SKM-1 (cell line): ENCODE measurements around the gene STAG2.
A peak's percentile ranks its signal among the peaks of the same experiment; 100 is the strongest.
"Not testable (repeated sequence)": the region's sequence is repeated elsewhere in the genome, so short reads cannot be mapped to it uniquely, and the experiment has no call there.

Experiments
- DNase-seq: peaks from one replicate; lab custom pipeline; 2025; ENCODE audit not compliant: unreplicated experiment; lab: John Stamatoyannopoulos, UW

The STAG2 gene

GRCh38 chrX:124030520-124030919, 69.0 kb downstream of the STAG2 start:
- no peak for DNase-seq

DNA sequence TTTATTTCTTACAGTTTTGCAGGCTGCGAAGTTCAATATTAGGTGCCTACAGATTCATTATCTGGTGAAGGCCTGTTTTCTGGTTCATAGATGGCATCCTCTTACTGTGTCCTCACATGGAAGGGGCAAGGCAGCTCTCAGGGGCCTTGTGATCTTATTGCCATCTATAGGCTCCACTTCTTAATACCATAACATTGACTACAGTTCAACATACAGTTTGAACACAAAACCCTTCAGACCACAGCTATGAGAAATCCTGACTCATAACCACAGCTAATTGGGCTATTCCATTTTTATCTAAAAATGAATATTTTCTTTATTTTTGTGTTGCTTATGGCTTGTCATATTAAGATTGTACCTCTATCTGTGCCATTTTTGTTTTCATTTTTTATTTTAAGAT, 72.3 kb downstream of the STAG2 start:
- no peak for DNase-seq

GRCh38 chrX:124035657-124036056, 74.2 kb downstream of the STAG2 start:
- DNase-seq, result no peak

DNA sequence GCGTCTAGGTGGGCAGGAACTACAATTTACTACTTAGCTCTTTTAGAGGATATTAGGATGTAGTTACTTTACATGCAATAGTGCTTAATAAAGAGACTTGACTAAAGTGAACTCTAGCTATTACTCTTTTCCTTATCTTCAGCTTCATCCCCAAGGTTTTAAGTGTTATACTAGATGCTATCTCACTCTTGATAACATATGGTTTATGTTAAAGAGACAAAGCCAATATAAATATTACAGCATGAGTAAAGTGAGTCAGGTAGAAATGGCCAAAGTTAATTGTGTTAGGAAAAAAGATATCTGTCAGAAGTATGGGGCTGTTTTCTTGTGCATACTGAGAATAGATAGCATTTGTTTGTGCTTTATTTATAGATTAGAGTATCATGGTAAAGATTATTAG, 80.5 kb downstream of the STAG2 start:
- DNase-seq, result no peak

GRCh38 chrX:124045109-124045508, 83.6 kb downstream of the STAG2 start:
- no peak for DNase-seq

GRCh38 chrX:124084417-124084816, 122.9 kb downstream of the STAG2 start:
- DNase-seq, result not testable (repeated sequence)

- DNase-seq, result no peak
These were observed 123.6 kb downstream of the STAG2 start for GRCh38 chrX:124085063-124085462.

DNA sequence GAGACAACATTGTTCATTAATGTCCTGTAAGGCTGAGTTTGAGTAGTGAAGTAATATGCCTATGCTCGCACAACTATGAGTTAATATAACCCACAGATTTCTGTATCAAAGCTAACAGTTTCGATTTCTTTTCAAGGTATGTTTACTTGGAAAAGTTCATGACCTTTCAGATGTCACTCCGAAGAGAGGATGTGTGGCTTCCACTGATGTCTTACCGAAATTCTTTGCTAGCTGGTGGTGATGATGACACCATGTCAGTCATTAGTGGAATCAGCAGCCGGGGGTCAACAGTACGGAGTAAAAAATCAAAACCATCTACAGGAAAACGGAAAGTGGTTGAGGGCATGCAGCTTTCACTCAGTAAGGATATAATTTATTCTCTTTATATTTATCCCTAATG, 124.9 kb downstream of the STAG2 start:
- DNase-seq, result no peak

DNA sequence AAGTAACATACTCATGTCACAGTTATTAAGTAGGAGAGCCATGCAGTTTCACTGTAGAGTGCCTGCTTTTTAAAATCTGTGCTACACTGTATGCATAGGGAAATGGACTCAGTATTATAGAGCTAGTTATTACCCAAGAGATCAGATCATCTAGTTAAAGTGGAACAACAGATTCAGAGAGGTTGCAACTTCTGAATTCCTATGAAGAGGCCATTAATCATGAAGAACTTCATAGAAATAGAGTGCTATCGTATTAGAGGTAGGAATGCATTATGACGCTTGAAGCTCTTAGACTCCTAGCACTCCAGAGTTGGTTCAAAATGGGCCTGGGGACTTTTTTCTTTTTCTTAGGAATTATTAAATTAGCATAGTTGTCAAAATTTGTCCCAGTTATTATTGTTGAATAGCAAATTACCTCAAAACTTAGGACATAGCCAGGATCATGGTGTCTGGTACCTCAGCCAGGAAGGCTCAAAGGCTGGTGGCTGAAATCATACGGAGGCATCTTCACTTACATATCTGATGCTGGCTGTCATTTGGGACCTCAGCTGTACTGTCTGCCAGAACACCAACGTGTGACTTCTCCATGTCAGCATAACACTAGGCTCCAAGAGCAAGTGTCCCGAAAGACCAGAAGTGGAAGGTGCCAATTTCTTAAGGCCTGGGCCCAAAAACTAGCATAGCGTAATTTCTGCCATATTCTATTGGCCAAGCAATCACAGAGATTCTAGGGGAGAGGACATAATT, 125.7 kb downstream of the STAG2 start:
- no peak for DNase-seq

DNA sequence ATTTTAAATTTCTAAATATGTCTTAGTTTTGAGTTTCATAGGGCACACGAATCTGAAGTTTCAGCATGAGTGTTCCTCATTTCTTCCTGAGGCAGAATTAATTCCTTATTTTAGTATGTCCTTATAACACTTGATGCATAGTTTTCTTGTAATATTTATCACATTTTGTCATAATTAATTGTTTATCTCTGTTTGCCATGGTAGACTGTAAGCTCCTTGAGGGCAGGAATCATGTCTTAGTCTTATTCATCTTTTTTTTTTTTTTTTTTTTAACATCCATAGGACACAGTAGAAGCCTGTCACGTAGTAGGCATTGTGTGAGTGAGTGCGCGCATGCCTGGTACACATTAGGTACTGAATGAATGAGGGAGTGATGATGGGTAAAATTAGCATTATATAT, 131.7 kb downstream of the STAG2 start:
- no peak for DNase-seq

GRCh38 chrX:124097116-124097515, 135.6 kb downstream of the STAG2 start:
- no peak for DNase-seq

- peak; percentile 4 for DNase-seq
These were observed 136.6 kb downstream of the STAG2 start for GRCh38 chrX:124098089-124098488.

DNA sequence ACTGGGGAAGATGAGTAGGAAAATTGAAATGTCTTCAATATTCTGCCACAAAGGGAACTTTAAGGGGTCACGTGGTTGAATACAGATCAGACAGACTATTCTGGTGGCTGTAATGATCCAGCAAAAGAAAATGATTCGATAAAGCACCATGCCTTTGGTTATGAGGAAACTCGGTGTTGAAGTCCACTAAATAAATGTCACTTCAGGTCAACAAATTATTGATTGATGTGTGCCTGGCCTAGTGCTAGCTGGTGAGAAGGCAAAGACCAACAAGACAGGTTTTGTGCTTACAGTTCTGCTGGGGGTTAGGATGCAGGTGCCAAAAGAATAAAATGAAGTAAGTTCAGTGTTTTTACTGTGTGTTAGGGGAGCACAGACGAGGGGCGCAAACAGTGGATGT, 142.5 kb downstream of the STAG2 start:
- no peak for DNase-seq

- not testable (repeated sequence) for DNase-seq
These were observed 143.0 kb downstream of the STAG2 start for GRCh38 chrX:124104512-124104911.

GRCh38 chrX:124113621-124114600, 152.4 kb downstream of the STAG2 start:
- DNase-seq, result no peak

- no peak for DNase-seq
These were observed 155.8 kb downstream of the STAG2 start for GRCh38 chrX:124117325-124117724.

- no peak for DNase-seq
These were observed 164.0 kb downstream of the STAG2 start for GRCh38 chrX:124125471-124125870.

DNA sequence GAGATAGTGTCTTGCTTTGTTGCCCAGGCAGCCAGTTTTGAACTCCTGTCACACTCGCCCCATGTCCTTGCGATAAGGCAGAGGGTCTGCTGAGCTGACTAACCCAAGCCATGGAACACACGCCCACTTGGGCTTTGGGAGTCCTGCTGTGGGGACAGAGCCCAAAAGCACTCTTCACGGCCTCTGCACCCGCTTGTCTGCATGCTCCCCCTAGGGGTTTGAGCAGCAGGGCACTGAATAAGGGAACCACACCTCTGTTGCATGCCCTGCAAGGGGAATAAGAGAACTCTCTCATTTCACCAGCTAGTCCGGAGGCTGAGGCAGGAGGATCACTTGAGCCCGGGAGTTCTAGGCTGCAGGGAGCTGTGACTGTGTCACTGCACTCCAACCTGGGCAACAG, 166.0 kb downstream of the STAG2 start:
- DNase-seq, result no peak

DNA sequence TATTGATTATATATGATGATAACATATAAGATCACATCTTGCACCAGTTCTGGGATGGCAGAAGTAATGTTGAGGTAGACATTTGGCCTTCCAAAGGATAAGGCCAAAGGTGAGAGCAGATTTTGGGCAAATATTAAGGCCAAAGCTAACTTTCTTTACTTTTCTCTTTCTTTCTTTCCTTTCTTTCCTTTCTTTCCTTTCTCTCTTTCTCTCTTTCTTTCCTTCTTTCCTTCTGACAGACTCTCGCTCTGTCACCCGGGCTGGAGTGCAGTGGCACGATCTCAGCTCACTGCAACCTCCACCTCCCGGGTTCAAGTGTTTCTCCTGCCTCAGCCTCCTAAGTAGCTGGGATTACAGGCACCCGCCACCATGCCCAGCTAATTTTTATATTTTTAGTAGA, 170.9 kb downstream of the STAG2 start:
- DNase-seq, result not testable (repeated sequence)

GRCh38 chrX:124145749-124146148, 184.2 kb downstream of the STAG2 start:
- no peak for DNase-seq

GRCh38 chrX:124151195-124151594, 189.7 kb downstream of the STAG2 start:
- no peak for DNase-seq
